ENCODE measurements around the gene RNF38.
"Not testable (repeated sequence)": the region's sequence is repeated elsewhere in the genome, so short reads cannot be mapped to it uniquely, and the experiment has no call there.

The RNF38 gene

GRCh38 chr9:36407122-36407723 lies 7.2 kb upstream of the RNF38 start:
- DNase-seq (ENCODE audit: low read depth in 2 of 2), result peak; percentile 14 to 42

GRCh38 chr9:36402536-36402935 lies 2.5 kb upstream of the RNF38 start:
- no peak for DNase-seq (ENCODE audit: low read depth in 2 of 2)

- no peak for DNase-seq (ENCODE audit: low read depth in 2 of 2)
Observed at GRCh38 chr9:36401897-36402480, 1.9 kb upstream of the RNF38 start.

GRCh38 chr9:36401164-36401740 lies 1.2 kb upstream of the RNF38 start:
- DNase-seq (ENCODE audit: low read depth in 2 of 2), result no peak

- peak; percentile 82 to 83 for DNase-seq (ENCODE audit: low read depth in 2 of 2)
Observed at GRCh38 chr9:36400332-36401163, 479 bp upstream of the RNF38 start.

- DNase-seq (ENCODE audit: low read depth in 2 of 2), result no peak
Observed at GRCh38 chr9:36398745-36399144, 1.3 kb downstream of the RNF38 start.

GRCh38 chr9:36396985-36397384 lies 3.1 kb downstream of the RNF38 start:
- no peak for DNase-seq (ENCODE audit: low read depth in 2 of 2)

GRCh38 chr9:36392489-36392888 lies 7.6 kb downstream of the RNF38 start:
- no peak for DNase-seq (ENCODE audit: low read depth in 2 of 2)

- no peak for DNase-seq (ENCODE audit: low read depth in 2 of 2)
Observed at GRCh38 chr9:36389590-36389989, 10.5 kb downstream of the RNF38 start.

GRCh38 chr9:36386396-36386965 lies 13.6 kb downstream of the RNF38 start:
- DNase-seq (ENCODE audit: low read depth in 2 of 2), result not testable (repeated sequence)

GRCh38 chr9:36382484-36382883 lies 17.6 kb downstream of the RNF38 start:
- no peak for DNase-seq (ENCODE audit: low read depth in 2 of 2)

GRCh38 chr9:36364577-36364976 lies 35.5 kb downstream of the RNF38 start:
- no peak for DNase-seq (ENCODE audit: low read depth in 2 of 2)

- DNase-seq (ENCODE audit: low read depth in 2 of 2), result no peak
Observed at GRCh38 chr9:36363448-36363847, 36.6 kb downstream of the RNF38 start.

- no peak for DNase-seq (ENCODE audit: low read depth in 2 of 2)
Observed at GRCh38 chr9:36358486-36358885, 41.6 kb downstream of the RNF38 start.

GRCh38 chr9:36357639-36358038 lies 42.4 kb downstream of the RNF38 start:
- no peak for DNase-seq (ENCODE audit: low read depth in 2 of 2)

- no peak for DNase-seq (ENCODE audit: low read depth in 2 of 2)
Observed at GRCh38 chr9:36346569-36346968, 53.5 kb downstream of the RNF38 start.

GRCh38 chr9:36345103-36345846 lies 54.8 kb downstream of the RNF38 start:
- DNase-seq (ENCODE audit: low read depth in 2 of 2), result no peak

- no peak for DNase-seq (ENCODE audit: low read depth in 2 of 2)
Observed at GRCh38 chr9:36341936-36342577, 58.0 kb downstream of the RNF38 start.

GRCh38 chr9:36337865-36338264 lies 62.2 kb downstream of the RNF38 start:
- DNase-seq (ENCODE audit: low read depth in 2 of 2), result no peak

GRCh38 chr9:36337002-36337401 lies 63.1 kb downstream of the RNF38 start:
- DNase-seq (ENCODE audit: low read depth in 2 of 2), result no peak
